ENCODE measurements around the gene GPRIN3.

GPRIN3 gene

GRCh38 chr4:89196745-89197144, 110.9 kb downstream of the GPRIN3 start:
- TF ChIP-seq CTCF (conservative IDR thresholded peaks at IDR 0.05; ENCODE audit: low read depth, low read length) = no peak
- H3K4me3 ChIP-seq (ENCODE audit: low read depth, low read length) = no peak overlapping the region
- no peak for DNase-seq (ENCODE audit: low read depth)

GRCh38 chr4:89196056-89196674, 111.4 kb downstream of the GPRIN3 start:
- TF ChIP-seq CTCF (conservative IDR thresholded peaks at IDR 0.05; ENCODE audit: low read depth, low read length) = no peak
- H3K4me3 ChIP-seq (ENCODE audit: low read depth, low read length) = no peak overlapping the region
- peak; percentile 51 for DNase-seq (ENCODE audit: low read depth)

GRCh38 chr4:89193843-89194242, 113.8 kb downstream of the GPRIN3 start:
- H3K4me3 ChIP-seq (ENCODE audit: low read depth, low read length) = no peak overlapping the region
- DNase-seq (ENCODE audit: low read depth) = peak; percentile 9
- no peak for TF ChIP-seq CTCF (conservative IDR thresholded peaks at IDR 0.05; ENCODE audit: low read depth, low read length)
